K562 (cell line): ENCODE measurements around the gene OLR1. TPM values are rescaled to one million over a fixed set of nuclear protein-coding genes. Genes with fewer than 3 reads are reported as not detected.

ENCODE experiments used
- ATAC-seq: fragments of 200-7000 bp; cut with Tn5 transposase; 3 replicates; pipeline ENCODE4 v1.9.1; 2020; ENCODE audit warnings: moderate library complexity
- BruUV-seq: library from RNA; stranded (reverse); fragments of 400-500 nt; replicated peaks from 2 replicates; lab custom pipeline; 2021; lab: Mats Ljungman, UMichigan
- CTCF ChIA-PET: fragments of 300-600 bp; formaldehyde crosslinking; extraction: SDS; loops from one replicate; lab custom pipeline; 2021; ENCODE audit warnings: low intra/inter-chr PET ratio; lab: Yijun Ruan, JAX
- POLR2A ChIA-PET: fragments of 300-600, 350-650 bp; sonication (Branson Sonifier 250); formaldehyde crosslinking; extraction: SDS; loops from one replicate; lab custom pipeline; 2021; ENCODE audit warnings: antibody characterized with exemption, inconsistent platforms; lab: Yijun Ruan, JAX
- DNase-seq, 4 experiments: peaks; one replicate each; pipeline versions ENCODE4 v3.0.0 to v3.0.0-alpha.2; 2011 to 2018; ENCODE audit warnings: low spot score in 3 of 4, mixed read lengths in 3 of 4; ENCODE audit errors: extremely low read depth in 1 of 4
- FAIRE-seq: peaks from 2 replicates; lab custom pipeline; 2011; peaks lifted over from hg19 to GRCh38; lab: Jason Lieb, UNC
- H2AFZ ChIP-seq: 2 replicates; pipeline ENCODE4 v1.6.0; 2011; ENCODE audit warnings: low read depth, low read length, control low read depth, inconsistent platforms
- H3K27ac ChIP-seq: fragments of 200-600 bp; 3 replicates; pipeline ENCODE4 v1.8.0; 2011; ENCODE audit warnings: low read depth, mild to moderate bottlenecking, control low read depth, inconsistent platforms, low read length, moderate library complexity, mixed read lengths; ENCODE audit errors: extremely low read depth
- H3K27me3 ChIP-seq, 2 experiments: fragments of 300-600 bp in 1 of 2; 2 replicates in 1 of 2; 3 replicates in 1 of 2; pipeline versions ENCODE4 v1.6.0 to v1.8.0; 2011; ENCODE audit warnings: inconsistent platforms in 2 of 2, low read length in 2 of 2, mild to moderate bottlenecking in 1 of 2, mixed read lengths in 1 of 2, moderate library complexity in 1 of 2; ENCODE audit not compliant: control insufficient read depth in 2 of 2, insufficient read depth in 2 of 2
- H3K36me3 ChIP-seq: fragments of 300-600 bp; 3 replicates; pipeline ENCODE4 v1.8.0; 2011; ENCODE audit warnings: mild to moderate bottlenecking, low read length, inconsistent platforms; ENCODE audit not compliant: control insufficient read depth, insufficient read depth
- H3K4me1 ChIP-seq, 2 experiments: fragments of 200-600 bp in 1 of 2; replicated peaks in 1 of 2; 2 replicates in 1 of 2; 3 replicates in 1 of 2; pipeline versions ENCODE4 v1.5.1 to v1.8.0; 2011; ENCODE audit warnings: inconsistent platforms in 2 of 2, low read length in 2 of 2, mild to moderate bottlenecking in 1 of 2, mixed read lengths in 1 of 2, moderate library complexity in 1 of 2; ENCODE audit not compliant: control insufficient read depth in 2 of 2, insufficient read depth in 2 of 2
- H3K4me2 ChIP-seq: 2 replicates; pipeline ENCODE4 v1.6.1; 2011; ENCODE audit warnings: low read length, control low read depth, inconsistent platforms, mixed read lengths; ENCODE audit not compliant: insufficient read depth
- H3K4me3 ChIP-seq: fragments of 200-600 bp; sonication (generic), shearing (Covaris generic); 2 replicates; pipeline ENCODE4 v1.5.1; 2016; ENCODE audit warnings: control low read depth, inconsistent platforms
- H3K79me2 ChIP-seq: fragments of 200-600 bp; 3 replicates; pipeline ENCODE4 v1.8.0; 2011; ENCODE audit warnings: low read length, inconsistent platforms; ENCODE audit not compliant: control insufficient read depth, insufficient read depth
- H3K9ac ChIP-seq, 2 experiments: 2 replicates each; pipeline versions ENCODE4 v1.6.0 to v1.6.1; 2011; ENCODE audit warnings: low read depth in 2 of 2, low read length in 2 of 2, control low read depth in 1 of 2, inconsistent platforms in 1 of 2, mild to moderate bottlenecking in 1 of 2, mixed read lengths in 1 of 2; ENCODE audit not compliant: insufficient read depth in 1 of 2
- H3K9me1 ChIP-seq: one replicate; pipeline ENCODE4 v1.6.0; 2011; ENCODE audit warnings: inconsistent platforms, mild to moderate bottlenecking, low read length, moderate library complexity; ENCODE audit not compliant: control insufficient read depth, insufficient read depth
- H3K9me3 ChIP-seq: replicated peaks from 2 replicates; pipeline ENCODE4 v1.5.1; 2011; ENCODE audit warnings: low read depth, low read length, inconsistent platforms; ENCODE audit not compliant: control insufficient read depth, insufficient read depth
- H4K20me1 ChIP-seq: replicated peaks from 2 replicates; pipeline ENCODE4 v1.6.1; 2011; ENCODE audit warnings: low read length, inconsistent platforms, mixed read lengths; ENCODE audit not compliant: control insufficient read depth, insufficient read depth
- EHMT2 ChIP-seq: fragments of 450-650 bp; IDR thresholded peaks from 2 replicates; pipeline ENCODE4 v1.6.1; 2018; ENCODE audit warnings: antibody characterized with exemption
- ILF3 ChIP-seq: fragments of 450-650 bp; IDR thresholded peaks from 2 replicates; pipeline ENCODE4 v1.6.1; 2018; ENCODE audit warnings: antibody characterized with exemption, mild to moderate bottlenecking, moderate library complexity, borderline replicate concordance
- KDM5B ChIP-seq: fragments of 200-600 bp; sonication (generic); IDR thresholded peaks from 2 replicates; pipeline ENCODE4 v1.6.1; 2012; ENCODE audit warnings: low read depth, mild to moderate bottlenecking, moderate library complexity, low read length, control low read depth, inconsistent platforms; ENCODE audit not compliant: insufficient replicate concordance
- MECOM ChIP-seq: fragments of 250-450 bp; sonication (Bioruptor Pico); IDR thresholded peaks from 2 replicates; pipeline ENCODE4 v1.8.0; 2022; ENCODE audit warnings: inconsistent platforms
- MTA1 ChIP-seq: fragments of 450-650 bp; IDR thresholded peaks from 2 replicates; pipeline ENCODE4 v1.6.1; 2017; ENCODE audit warnings: borderline replicate concordance
- MTA2 ChIP-seq: fragments of 450-650 bp; IDR thresholded peaks from 2 replicates; pipeline ENCODE4 v1.6.1; 2016; ENCODE audit warnings: low read depth
- NCOA2 ChIP-seq, 2 experiments: fragments of 450-650 bp; IDR thresholded peaks; 2 replicates each; pipeline ENCODE4 v1.6.1; 2018; ENCODE audit warnings: mild to moderate bottlenecking in 2 of 2, moderate library complexity in 1 of 2; ENCODE audit not compliant: partially characterized antibody in 2 of 2
- SMARCC2 ChIP-seq: fragments of 450-650 bp; IDR thresholded peaks from 2 replicates; pipeline ENCODE4 v1.6.1; 2017; ENCODE audit warnings: antibody characterized with exemption, moderate library complexity, mild to moderate bottlenecking, low read depth
- ZBTB26 ChIP-seq: fragments of 450-650 bp; formaldehyde crosslinking; IDR thresholded peaks from 2 replicates; pipeline ENCODE4 v1.4.0; 2022; ENCODE audit warnings: missing genetic modification characterization
- ZKSCAN8 ChIP-seq: fragments of 200-800 bp; sonication (Bioruptor generic); IDR thresholded peaks from 2 replicates; pipeline ENCODE4 v1.6.1; 2016; ENCODE audit warnings: missing genetic modification characterization, missing compliant biosample characterization
- WGBS: fragments of 100-300 bp; shearing (Covaris generic); methylation state at CpG from one replicate; pipeline ENCODE4 v1.1.6; 2016; ENCODE audit warnings: low coverage, mixed read lengths; ENCODE audit not compliant: insufficient coverage; ENCODE audit errors: missing lambda C conversion rate; 5-methylcytosine and 5-hydroxymethylcytosine counted together
- in situ Hi-C: fragments of 300-500 bp; cut with MboI; formaldehyde crosslinking; loops from 4 replicates; pipeline ENCODE4 v1.15.0; 2018; ENCODE audit warnings: inconsistent platforms, mixed read lengths
- intact Hi-C: fragments of 100-400 bp; cut with micrococcal nuclease; formaldehyde crosslinking; loops from 2 replicates; pipeline ENCODE4 v1.14.2; 2022
- polyA plus RNA-seq, 8 experiments: library from polyadenylated mRNA; depleted of rRNA in 4 of 8; stranded (reverse) in 5 of 8; unstranded in 3 of 8; fragments of >200 nt; fragmentation: Nextera tagmentation in 2 of 8; fragmentation: Illumina TruSeq in 1 of 8; extraction: Ambion mirVana in 2 of 8; extraction: Trizol in 1 of 8; gene quantifications; 2 replicates each; pipeline versions ENCODE4 v1.2.1 to v1.2.3, GENCODE V29; 2011 to 2014; ENCODE audit warnings: inconsistent platforms in 1 of 8, missing spikeins in 1 of 8
- total RNA-seq, 7 experiments: library from RNA; depleted of rRNA in 6 of 7; stranded (reverse); fragments of >200 nt in 6 of 7; fragmentation: Illumina TruSeq in 2 of 7; extraction: Trizol in 2 of 7; gene quantifications; 2 replicates each; pipeline versions ENCODE4 v1.2.1 to v1.2.3, GENCODE V29; 2011 to 2021; ENCODE audit warnings: low replicate concordance in 1 of 7
- TF ChIP-seq, protein P1 (sequence below): sonication (generic); formaldehyde crosslinking; IDR thresholded peaks from 2 replicates; pipeline ENCODE4 v1.8.1; 2023; ENCODE audit warnings: mild to moderate bottlenecking, missing genetic modification reagents

OLR1 gene
- total and polyA plus RNA-seq, 9 of the 15 experiments (the other 6 are each of a cell fraction or from before 2014, with no cell fraction given), result not detected

DNA sequence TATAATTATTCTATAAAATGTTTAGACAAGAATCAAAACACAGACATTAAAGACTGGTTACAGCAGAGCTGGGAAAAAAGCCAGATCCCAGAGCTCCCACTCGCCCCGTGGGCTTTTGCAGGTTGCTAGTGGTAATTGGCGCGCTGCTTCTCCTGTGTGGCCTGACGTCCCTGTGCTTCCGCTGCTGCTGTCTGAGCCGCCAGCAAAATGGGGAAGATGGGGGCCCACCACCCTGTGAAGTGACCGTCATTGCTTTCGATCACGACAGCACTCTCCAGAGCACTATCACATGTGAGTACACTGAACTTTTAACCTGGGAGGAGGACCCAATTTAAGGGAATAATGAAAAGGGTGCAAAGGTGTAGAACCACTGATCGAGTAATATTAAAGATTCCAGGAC, 14.4 kb upstream of the OLR1 start:
- H3K4me2 ChIP-seq, result no peak overlapping the region
- no peaks in the 10 kb centered on the region for H3K36me3 ChIP-seq
- in situ Hi-C loops (no loop called here), intact Hi-C loops (no loop called here)
- no peaks in the 10 kb centered on the region for H3K79me2 ChIP-seq
- no TSS peak for BruUV-seq
- H2AFZ ChIP-seq, result no peak overlapping the region
- WGBS, result 0% methylated on average over 10 of the region's 11 CpGs
- TF ChIP-seq MTA1 (no peak), ZKSCAN8 (CRISPR knock-in tag) (no peak), KDM5B (no peak), MTA2 (no peak), ILF3 (no peak), SMARCC2 (no peak), EHMT2 (no peak), NCOA2 (IDR thresholded peaks at IDR 0.05; ENCODE audit: partially characterized antibody in 2 of 2) (no peak), ZBTB26 (CRISPR knock-in tag) (no peak), MECOM (CRISPR knock-in tag) (no peak)
- TF ChIP-seq, protein P1, sequence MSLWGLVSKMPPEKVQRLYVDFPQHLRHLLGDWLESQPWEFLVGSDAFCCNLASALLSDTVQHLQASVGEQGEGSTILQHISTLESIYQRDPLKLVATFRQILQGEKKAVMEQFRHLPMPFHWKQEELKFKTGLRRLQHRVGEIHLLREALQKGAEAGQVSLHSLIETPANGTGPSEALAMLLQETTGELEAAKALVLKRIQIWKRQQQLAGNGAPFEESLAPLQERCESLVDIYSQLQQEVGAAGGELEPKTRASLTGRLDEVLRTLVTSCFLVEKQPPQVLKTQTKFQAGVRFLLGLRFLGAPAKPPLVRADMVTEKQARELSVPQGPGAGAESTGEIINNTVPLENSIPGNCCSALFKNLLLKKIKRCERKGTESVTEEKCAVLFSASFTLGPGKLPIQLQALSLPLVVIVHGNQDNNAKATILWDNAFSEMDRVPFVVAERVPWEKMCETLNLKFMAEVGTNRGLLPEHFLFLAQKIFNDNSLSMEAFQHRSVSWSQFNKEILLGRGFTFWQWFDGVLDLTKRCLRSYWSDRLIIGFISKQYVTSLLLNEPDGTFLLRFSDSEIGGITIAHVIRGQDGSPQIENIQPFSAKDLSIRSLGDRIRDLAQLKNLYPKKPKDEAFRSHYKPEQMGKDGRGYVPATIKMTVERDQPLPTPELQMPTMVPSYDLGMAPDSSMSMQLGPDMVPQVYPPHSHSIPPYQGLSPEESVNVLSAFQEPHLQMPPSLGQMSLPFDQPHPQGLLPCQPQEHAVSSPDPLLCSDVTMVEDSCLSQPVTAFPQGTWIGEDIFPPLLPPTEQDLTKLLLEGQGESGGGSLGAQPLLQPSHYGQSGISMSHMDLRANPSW (CRISPR knock-in tag), result no peak
- no peak for FAIRE-seq
- H3K4me1 ChIP-seq, result no peaks in the 10 kb centered on the region; a peak in 1 of 5 replicates
- H3K9me1 ChIP-seq, result no peaks in the 10 kb centered on the region
- ChIA-PET CTCF (no interaction called here), POLR2A (no interaction called here)
- ATAC-seq, result no peak
- H3K4me3 ChIP-seq, result no peak overlapping the region
- H3K9ac ChIP-seq, result no peak overlapping the region
- no peaks in the 10 kb centered on the region for H3K9me3 ChIP-seq
- no peak for DNase-seq
- 0 out of 2 replicates have a peak, but pooled peaks cover 3% of the 10 kb centered on the region for H4K20me1 ChIP-seq
- no peak overlapping the region for H3K27ac ChIP-seq
- peaks cover 0 to 27% of the 10 kb centered on the region in 2 experiments; a peak in 2 of 5 replicates for H3K27me3 ChIP-seq
